H9 (cell line): ENCODE data around the gene LPIN2. TPM values are rescaled to one million over a fixed set of nuclear protein-coding genes. Genes with fewer than 3 reads are reported as not detected.

Experiments used
- DNase-seq: peaks from one replicate; pipeline ENCODE4 v3.0.0-alpha.2; 2017
- H2AFZ ChIP-seq: one replicate; pipeline ENCODE4 v1.6.1; 2013; ENCODE audit warnings: mild to moderate bottlenecking, low read length, control low read depth, moderate library complexity
- H2AK5ac ChIP-seq: 2 replicates; pipeline ENCODE4 v1.6.1; 2013; ENCODE audit warnings: low read length, control low read depth, mixed read lengths; ENCODE audit not compliant: insufficient read length
- H2BK120ac ChIP-seq: one replicate; pipeline ENCODE4 v1.6.1; 2013; ENCODE audit warnings: low read depth, mild to moderate bottlenecking, low read length, control low read depth, inconsistent platforms; ENCODE audit not compliant: poor library complexity, severe bottlenecking
- H2BK12ac ChIP-seq: 2 replicates; pipeline ENCODE4 v1.6.1; 2013; ENCODE audit warnings: low read length, control low read depth, mixed read lengths, low read depth; ENCODE audit not compliant: insufficient read length
- H2BK15ac ChIP-seq: 2 replicates; pipeline ENCODE4 v1.6.1; 2013; ENCODE audit warnings: low read depth, low read length, control low read depth
- H2BK20ac ChIP-seq: one replicate; pipeline ENCODE4 v1.6.1; 2013; ENCODE audit warnings: low read depth, mild to moderate bottlenecking, low read length, control low read depth, inconsistent platforms; ENCODE audit not compliant: poor library complexity, severe bottlenecking
- H2BK5ac ChIP-seq: 2 replicates; pipeline ENCODE4 v1.6.1; 2013; ENCODE audit warnings: low read length, control low read depth, mixed read lengths; ENCODE audit not compliant: insufficient read length
- H3K14ac ChIP-seq: 2 replicates; pipeline ENCODE4 v1.6.1; 2013; ENCODE audit warnings: low read length, control low read depth; ENCODE audit not compliant: insufficient read depth
- H3K18ac ChIP-seq: 2 replicates; pipeline ENCODE4 v1.6.1; 2013; ENCODE audit warnings: low read depth, mild to moderate bottlenecking, mixed read lengths, low read length, control low read depth; ENCODE audit not compliant: insufficient read length
- H3K23ac ChIP-seq: 2 replicates; pipeline ENCODE4 v1.6.1; 2013; ENCODE audit warnings: low read length, control low read depth, mixed read lengths, low read depth; ENCODE audit not compliant: insufficient read length
- H3K23me2 ChIP-seq: 2 replicates; pipeline ENCODE4 v1.6.1; 2013; ENCODE audit warnings: low read depth, mild to moderate bottlenecking, mixed read lengths, low read length, control low read depth; ENCODE audit not compliant: insufficient read length, poor library complexity, severe bottlenecking
- H3K27ac ChIP-seq: 2 replicates; pipeline ENCODE4 v1.5.1; 2013; ENCODE audit warnings: low read length, control low read depth, mixed read lengths, low read depth; ENCODE audit not compliant: insufficient read length
- H3K27me3 ChIP-seq: 2 replicates; pipeline ENCODE4 v1.6.1; 2013; ENCODE audit warnings: low read length, control low read depth, inconsistent platforms; ENCODE audit not compliant: insufficient read depth
- H3K4ac ChIP-seq: 2 replicates; pipeline ENCODE4 v1.6.1; 2013; ENCODE audit warnings: low read depth, mild to moderate bottlenecking, control low read depth, inconsistent platforms, low read length, moderate library complexity
- H3K4me1 ChIP-seq: 2 replicates; pipeline ENCODE4 v1.6.1; 2013; ENCODE audit warnings: low read length, control low read depth, inconsistent platforms; ENCODE audit not compliant: insufficient read depth
- H3K4me2 ChIP-seq: 2 replicates; pipeline ENCODE4 v1.6.1; 2013; ENCODE audit warnings: low read length, control low read depth, mixed read lengths; ENCODE audit not compliant: insufficient read length, insufficient read depth
- H3K56ac ChIP-seq: 2 replicates; pipeline ENCODE4 v1.6.1; 2013; ENCODE audit warnings: low read depth, mild to moderate bottlenecking, mixed read lengths, low read length, control low read depth; ENCODE audit not compliant: insufficient read length
- H3K79me1 ChIP-seq: 2 replicates; pipeline ENCODE4 v1.6.1; 2013; ENCODE audit warnings: low read depth, mild to moderate bottlenecking, moderate library complexity, low read length, control low read depth, inconsistent platforms; ENCODE audit not compliant: insufficient read depth, poor library complexity, severe bottlenecking
- H3K79me2 ChIP-seq: 2 replicates; pipeline ENCODE4 v1.6.1; 2013; ENCODE audit warnings: low read length, control low read depth, inconsistent platforms; ENCODE audit not compliant: insufficient read depth
- H3K9ac ChIP-seq: 2 replicates; pipeline ENCODE4 v1.6.1; 2013; ENCODE audit warnings: low read length, control low read depth, mixed read lengths; ENCODE audit not compliant: insufficient read length; ENCODE audit errors: extremely low read depth
- H3K9me3 ChIP-seq: one replicate; pipeline ENCODE4 v1.6.1; 2013; ENCODE audit warnings: low read depth, low read length, inconsistent platforms; ENCODE audit not compliant: control insufficient read depth
- H3T11ph ChIP-seq: one replicate; pipeline ENCODE4 v1.6.1; 2013; ENCODE audit warnings: mild to moderate bottlenecking, low read length, control low read depth, inconsistent platforms
- H4K20me1 ChIP-seq: one replicate; pipeline ENCODE4 v1.6.1; 2013; ENCODE audit not compliant: control insufficient read depth, insufficient read length, insufficient read depth
- H4K5ac ChIP-seq: 2 replicates; pipeline ENCODE4 v1.6.1; 2013; ENCODE audit warnings: low read depth, mild to moderate bottlenecking, mixed read lengths, low read length, control low read depth; ENCODE audit not compliant: insufficient read length
- H4K8ac ChIP-seq: replicated peaks from 2 replicates; pipeline ENCODE4 v1.6.1; 2013; ENCODE audit warnings: low read length, control low read depth, mixed read lengths, low read depth; ENCODE audit not compliant: insufficient read length
- H4K91ac ChIP-seq: 2 replicates; pipeline ENCODE4 v1.6.1; 2013; ENCODE audit warnings: low read depth, mild to moderate bottlenecking, moderate library complexity, mixed read lengths, low read length, control low read depth; ENCODE audit not compliant: insufficient read length
- H3K27ac Mint-ChIP-seq, 3 experiments: 2 replicates in 2 of 3; 3 replicates in 1 of 3; pipeline ENCODE4 v1.8.0; 2020 to 2021; ENCODE audit warnings: mixed read lengths in 3 of 3, mild to moderate bottlenecking in 1 of 3, moderate library complexity in 1 of 3
- H3K27me3 Mint-ChIP-seq: 2 replicates; pipeline ENCODE4 v1.8.0; 2021; ENCODE audit warnings: low read depth, mild to moderate bottlenecking, moderate library complexity, mixed read lengths
- H3K36me3 Mint-ChIP-seq, 3 experiments: 2 replicates in 2 of 3; 3 replicates in 1 of 3; pipeline ENCODE4 v1.8.0; 2020 to 2021; ENCODE audit warnings: low read depth in 3 of 3, mixed read lengths in 3 of 3; ENCODE audit not compliant: insufficient read depth in 1 of 3
- H3K4me1 Mint-ChIP-seq, 2 experiments: 2 replicates each; pipeline ENCODE4 v1.8.0; 2020; ENCODE audit warnings: mixed read lengths in 2 of 2
- H3K4me3 Mint-ChIP-seq, 2 experiments: 2 replicates in 1 of 2; 3 replicates in 1 of 2; pipeline ENCODE4 v1.8.0; 2020 to 2021; ENCODE audit warnings: mild to moderate bottlenecking in 2 of 2, mixed read lengths in 2 of 2, moderate library complexity in 1 of 2
- H3K9me3 Mint-ChIP-seq, 2 experiments: 2 replicates in 1 of 2; 3 replicates in 1 of 2; pipeline ENCODE4 v1.8.0; 2020; ENCODE audit warnings: mild to moderate bottlenecking in 2 of 2, mixed read lengths in 2 of 2, moderate library complexity in 1 of 2
- WGBS: extraction: QIAGEN DNeasy Blood & Tissue Kit; methylation state at CpG from one replicate; pipeline ENCODE4 v1.1.7; 2013; ENCODE audit warnings: missing lambda C conversion rate, low lambda C conversion rate, mixed read lengths; ENCODE audit not compliant: insufficient read length; ENCODE audit errors: extremely low coverage; 5-methylcytosine and 5-hydroxymethylcytosine counted together
- total RNA-seq: library from RNA; stranded (reverse); gene quantifications from 2 replicates; pipeline ENCODE4 v1.2.1, GENCODE V29; 2021
- TF ChIP-seq, protein P1 (sequence below): fragments of 200-600 bp; sonication (generic); conservative IDR thresholded peaks from 3 replicates; pipeline ENCODE4 v1.8.0; 2021; ENCODE audit warnings: antibody characterized with exemption, mild to moderate bottlenecking

LPIN2 gene
- total RNA-seq, 1 experiment from 2014 or later, result 9.2 TPM

DNA sequence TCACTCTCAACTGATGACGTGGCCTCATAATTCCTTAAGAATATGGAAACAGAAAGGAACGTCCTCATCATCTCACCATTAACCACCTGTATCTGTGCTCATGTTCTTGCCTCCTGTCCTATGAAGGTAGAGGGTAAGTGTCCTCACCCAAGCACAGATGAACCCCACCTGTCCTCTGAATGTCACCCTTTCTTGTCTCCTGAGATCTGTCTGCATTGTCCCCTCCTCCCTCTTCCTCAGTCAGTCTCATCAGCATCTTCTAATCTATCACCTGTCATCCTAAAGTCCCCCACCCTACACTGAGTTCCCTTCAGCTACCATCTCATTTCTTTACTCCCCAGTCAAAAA is 39.4 kb upstream of the LPIN2 start:
- H3K27me3 Mint-ChIP-seq, result no peaks in the 10 kb centered on the region
- no peaks in the 10 kb centered on the region for H3K27me3 ChIP-seq

More for the DNA sequence above, 39.4 kb upstream of the LPIN2 start:
- peaks cover 8 to 11% of the 10 kb centered on the region in 2 experiments; a peak in 4 of 5 replicates for H3K9me3 Mint-ChIP-seq
- H3K18ac ChIP-seq, result no peak overlapping the region
- H3K4ac ChIP-seq, result no peak overlapping the region
- no peaks in the 10 kb centered on the region for H3K23me2 ChIP-seq
- H2BK120ac ChIP-seq, result no peak overlapping the region
- no peak overlapping the region for H3K4me2 ChIP-seq
- H4K91ac ChIP-seq, result no peak overlapping the region
- no peak overlapping the region for H4K5ac ChIP-seq
- H3K4me1 Mint-ChIP-seq, result peaks cover 18 to 22% of the 10 kb centered on the region in 2 experiments
- no peaks in the 10 kb centered on the region for H3K79me2 ChIP-seq
- H3K56ac ChIP-seq, result no peak overlapping the region
- H3K14ac ChIP-seq, result no peak overlapping the region
- H4K8ac ChIP-seq, result no peak overlapping the region
- H2BK20ac ChIP-seq, result no peak overlapping the region
- no peak overlapping the region for H2AK5ac ChIP-seq
- DNase-seq, result no peak
- H3K36me3 Mint-ChIP-seq, result peaks cover 0 to 14% (median 3%) of the 10 kb centered on the region in 3 experiments; a peak in 5 of 7 replicates
- H2BK15ac ChIP-seq, result no peak overlapping the region
- no peaks in the 10 kb centered on the region for H4K20me1 ChIP-seq
- TF ChIP-seq, protein P1, sequence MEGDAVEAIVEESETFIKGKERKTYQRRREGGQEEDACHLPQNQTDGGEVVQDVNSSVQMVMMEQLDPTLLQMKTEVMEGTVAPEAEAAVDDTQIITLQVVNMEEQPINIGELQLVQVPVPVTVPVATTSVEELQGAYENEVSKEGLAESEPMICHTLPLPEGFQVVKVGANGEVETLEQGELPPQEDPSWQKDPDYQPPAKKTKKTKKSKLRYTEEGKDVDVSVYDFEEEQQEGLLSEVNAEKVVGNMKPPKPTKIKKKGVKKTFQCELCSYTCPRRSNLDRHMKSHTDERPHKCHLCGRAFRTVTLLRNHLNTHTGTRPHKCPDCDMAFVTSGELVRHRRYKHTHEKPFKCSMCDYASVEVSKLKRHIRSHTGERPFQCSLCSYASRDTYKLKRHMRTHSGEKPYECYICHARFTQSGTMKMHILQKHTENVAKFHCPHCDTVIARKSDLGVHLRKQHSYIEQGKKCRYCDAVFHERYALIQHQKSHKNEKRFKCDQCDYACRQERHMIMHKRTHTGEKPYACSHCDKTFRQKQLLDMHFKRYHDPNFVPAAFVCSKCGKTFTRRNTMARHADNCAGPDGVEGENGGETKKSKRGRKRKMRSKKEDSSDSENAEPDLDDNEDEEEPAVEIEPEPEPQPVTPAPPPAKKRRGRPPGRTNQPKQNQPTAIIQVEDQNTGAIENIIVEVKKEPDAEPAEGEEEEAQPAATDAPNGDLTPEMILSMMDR, result no peak
- no peak overlapping the region for H3T11ph ChIP-seq
- no peak overlapping the region for H3K27ac Mint-ChIP-seq
- H3K9ac ChIP-seq, result no peak overlapping the region
- H3K4me1 ChIP-seq, result no peaks in the 10 kb centered on the region; the same call in 1 of the 2 replicates
- H2BK5ac ChIP-seq, result no peak overlapping the region
- no peak overlapping the region for H2BK12ac ChIP-seq
- no peak overlapping the region for H3K23ac ChIP-seq
- no peaks in the 10 kb centered on the region for H3K9me3 ChIP-seq
- no peak overlapping the region for H2AFZ ChIP-seq
- WGBS, result no CpG with 5 or more reads among the region's 2 CpGs
- no peak overlapping the region for H3K27ac ChIP-seq
- H3K79me1 ChIP-seq, result no peaks in the 10 kb centered on the region
- no peak overlapping the region for H3K4me3 Mint-ChIP-seq
